Astrocyte (in vitro differentiated cells and primary cell): Measurements from ENCODE around the gene ZNF74. TPM values are rescaled to one million over a fixed set of nuclear protein-coding genes. Genes with fewer than 3 reads are reported as not detected.

ENCODE experiments used
- DNase-seq: peaks from one replicate; pipeline ENCODE4 v3.0.0-alpha.2; 2010; ENCODE audit warnings: low read depth
- FAIRE-seq: peaks from 2 replicates; lab custom pipeline; 2011; peaks lifted over from hg19 to GRCh38; lab: Jason Lieb, UNC
- H2AFZ ChIP-seq: 2 replicates; pipeline ENCODE4 v1.6.0; 2012; ENCODE audit warnings: low read depth, low read length, inconsistent platforms
- H3K27ac ChIP-seq: 2 replicates; pipeline ENCODE4 v1.5.1; 2011; ENCODE audit warnings: low read depth, low read length, inconsistent platforms
- H3K27me3 ChIP-seq: 2 replicates; pipeline ENCODE4 v1.6.0; 2011; ENCODE audit warnings: low read length, inconsistent platforms; ENCODE audit not compliant: insufficient read depth
- H3K36me3 ChIP-seq: 2 replicates; pipeline ENCODE4 v1.5.1; 2011; ENCODE audit warnings: low read length, inconsistent platforms; ENCODE audit not compliant: insufficient read depth
- H3K4me1 ChIP-seq: 2 replicates; pipeline ENCODE4 v1.5.1; 2011; ENCODE audit warnings: low read length, inconsistent platforms; ENCODE audit not compliant: insufficient read depth
- H3K4me2 ChIP-seq: 2 replicates; pipeline ENCODE4 v1.6.0; 2012; ENCODE audit warnings: low read length, inconsistent platforms
- H3K4me3 ChIP-seq: 2 replicates; pipeline ENCODE4 v1.5.1; 2011; ENCODE audit warnings: low read depth, mild to moderate bottlenecking, low read length, inconsistent platforms; ENCODE audit not compliant: insufficient read depth
- H3K79me2 ChIP-seq: 2 replicates; pipeline ENCODE4 v1.6.0; 2012; ENCODE audit warnings: mild to moderate bottlenecking, low read length, inconsistent platforms; ENCODE audit not compliant: insufficient read depth
- H3K9ac ChIP-seq: 2 replicates; pipeline ENCODE4 v1.6.0; 2012; ENCODE audit warnings: mild to moderate bottlenecking, low read length, inconsistent platforms
- H3K9me3 ChIP-seq: 2 replicates; pipeline ENCODE4 v1.5.1; 2012; ENCODE audit warnings: low read depth, mild to moderate bottlenecking, low read length, inconsistent platforms; ENCODE audit not compliant: insufficient read depth
- H4K20me1 ChIP-seq: 2 replicates; pipeline ENCODE4 v1.6.0; 2012; ENCODE audit warnings: low read length, inconsistent platforms; ENCODE audit not compliant: insufficient read depth
- H3K27ac Mint-ChIP-seq: one replicate; pipeline ENCODE4 v1.8.0; 2021; ENCODE audit warnings: mild to moderate bottlenecking, mixed read lengths; ENCODE audit not compliant: unreplicated experiment
- H3K27me3 Mint-ChIP-seq: one replicate; pipeline ENCODE4 v1.8.0; 2021; ENCODE audit warnings: low read depth, mixed read lengths; ENCODE audit not compliant: unreplicated experiment
- H3K36me3 Mint-ChIP-seq: one replicate; pipeline ENCODE4 v1.8.0; 2021; ENCODE audit warnings: low read depth, mixed read lengths; ENCODE audit not compliant: unreplicated experiment
- H3K4me1 Mint-ChIP-seq: one replicate; pipeline ENCODE4 v1.8.0; 2021; ENCODE audit warnings: low read depth, mixed read lengths; ENCODE audit not compliant: unreplicated experiment
- H3K4me3 Mint-ChIP-seq: one replicate; pipeline ENCODE4 v1.8.0; 2021; ENCODE audit warnings: mild to moderate bottlenecking, moderate library complexity, mixed read lengths; ENCODE audit not compliant: unreplicated experiment
- H3K9me3 Mint-ChIP-seq: one replicate; pipeline ENCODE4 v1.8.0; 2021; ENCODE audit warnings: mild to moderate bottlenecking, mixed read lengths; ENCODE audit not compliant: unreplicated experiment
- CTCF ChIP-seq: IDR thresholded peaks from 2 replicates; pipeline ENCODE4 v1.5.1; 2011; ENCODE audit warnings: low read depth, mild to moderate bottlenecking, inconsistent platforms, low read length, moderate library complexity; ENCODE audit not compliant: insufficient read depth
- EZH2 ChIP-seq: IDR thresholded peaks from 2 replicates; pipeline ENCODE4 v1.6.1; 2012; ENCODE audit warnings: mild to moderate bottlenecking, low read length, inconsistent platforms; ENCODE audit not compliant: insufficient read depth
- total RNA-seq: library from RNA; stranded (reverse); gene quantifications from 2 replicates; pipeline ENCODE4 v1.2.1, GENCODE V29; 2021

The ZNF74 gene
- total RNA-seq, 1 donor from 2014 or later, result 14.2 TPM

- TF ChIP-seq CTCF (no peak), EZH2 (no peak)
- H3K9me3 ChIP-seq, result no peaks in the 10 kb centered on the region
- Mint-ChIP-seq H3K4me1 (peaks cover 9% of the 10 kb centered on the region), H3K9me3 (no peaks in the 10 kb centered on the region), H3K27me3 (peaks cover 22% of the 10 kb centered on the region), H3K36me3 (peaks cover 16% of the 10 kb centered on the region), H3K27ac (no peak overlapping the region), H3K4me3 (no peak overlapping the region)
- H2AFZ ChIP-seq, result no peak overlapping the region
- peaks cover 14% of the 10 kb centered on the region for H3K4me1 ChIP-seq
- peaks cover 23% of the 10 kb centered on the region for H3K79me2 ChIP-seq
- no peak overlapping the region for H3K27ac ChIP-seq
- H3K9ac ChIP-seq, result no peak overlapping the region
- FAIRE-seq (no peak), DNase-seq (no peak)
- H3K27me3 ChIP-seq, result no peaks in the 10 kb centered on the region
- H3K4me2 ChIP-seq, result no peak overlapping the region
- no peaks in the 10 kb centered on the region for H3K36me3 ChIP-seq
- no peak overlapping the region for H3K4me3 ChIP-seq
- H4K20me1 ChIP-seq, result peaks cover 34% of the 10 kb centered on the region
These were observed 46.1 kb downstream of the ZNF74 start for GRCh38 chr22:20439928-20440575.

GRCh38 chr22:20440637-20441591, 47.0 kb downstream of the ZNF74 start:
- H3K36me3 Mint-ChIP-seq, result peaks cover 15% of the 10 kb centered on the region
- H3K4me1 ChIP-seq, result peaks cover 8% of the 10 kb centered on the region
- H3K27ac ChIP-seq, result no peak overlapping the region
- H3K9me3 ChIP-seq, result no peaks in the 10 kb centered on the region
- no peak overlapping the region for H3K4me2 ChIP-seq
- H3K4me1 Mint-ChIP-seq, result peaks cover 3% of the 10 kb centered on the region
- no peak overlapping the region for H3K9ac ChIP-seq
- H3K27me3 ChIP-seq, result no peaks in the 10 kb centered on the region
- peaks cover 14% of the 10 kb centered on the region for H3K79me2 ChIP-seq
- H3K4me3 Mint-ChIP-seq, result no peak overlapping the region
- H3K9me3 Mint-ChIP-seq, result no peaks in the 10 kb centered on the region
- FAIRE-seq (no peak), DNase-seq (no peak)
- H3K36me3 ChIP-seq, result no peaks in the 10 kb centered on the region
- TF ChIP-seq CTCF, result no peak
- TF ChIP-seq EZH2, result no peak
- H3K4me3 ChIP-seq, result no peak overlapping the region
- H3K27me3 Mint-ChIP-seq, result peaks cover 14% of the 10 kb centered on the region
- H3K27ac Mint-ChIP-seq, result no peak overlapping the region
- no peak overlapping the region for H2AFZ ChIP-seq
- H4K20me1 ChIP-seq, result peaks cover 25% of the 10 kb centered on the region
